ENCODE measurements around the gene SPG21.

GRCh38 chr15:64948916-64949315, 40.8 kb downstream of the SPG21 start:
- TF ChIP-seq GABPA (IDR thresholded peaks at IDR 0.05; ENCODE audit: low read depth, low read length) (no peak), GABPA (CRISPR knock-in tag; IDR thresholded peaks at IDR 0.05; ENCODE audit: low read depth) (no peak), ZNF589 (CRISPR knock-in tag; conservative IDR thresholded peaks at IDR 0.05) (no peak), ZFP36 (IDR thresholded peaks at IDR 0.05; ENCODE audit: borderline replicate concordance, low read depth, low read length, partially characterized antibody) (no peak), PHF21A (CRISPR knock-in tag; IDR thresholded peaks at IDR 0.05) (no peak), TCF7 (IDR thresholded peaks at IDR 0.05; ENCODE audit: low read depth) (no peak), TOPORS (CRISPR knock-in tag; IDR thresholded peaks at IDR 0.05) (no peak), ZBTB33 (CRISPR knock-in tag; IDR thresholded peaks at IDR 0.05) (no peak), CTCF (CRISPR knock-in tag; IDR thresholded peaks at IDR 0.05) (no peak), RBAK (CRISPR knock-in tag; IDR thresholded peaks at IDR 0.05) (no peak)
